ENCODE measurements around the gene RAB6B.

RAB6B gene

DNA sequence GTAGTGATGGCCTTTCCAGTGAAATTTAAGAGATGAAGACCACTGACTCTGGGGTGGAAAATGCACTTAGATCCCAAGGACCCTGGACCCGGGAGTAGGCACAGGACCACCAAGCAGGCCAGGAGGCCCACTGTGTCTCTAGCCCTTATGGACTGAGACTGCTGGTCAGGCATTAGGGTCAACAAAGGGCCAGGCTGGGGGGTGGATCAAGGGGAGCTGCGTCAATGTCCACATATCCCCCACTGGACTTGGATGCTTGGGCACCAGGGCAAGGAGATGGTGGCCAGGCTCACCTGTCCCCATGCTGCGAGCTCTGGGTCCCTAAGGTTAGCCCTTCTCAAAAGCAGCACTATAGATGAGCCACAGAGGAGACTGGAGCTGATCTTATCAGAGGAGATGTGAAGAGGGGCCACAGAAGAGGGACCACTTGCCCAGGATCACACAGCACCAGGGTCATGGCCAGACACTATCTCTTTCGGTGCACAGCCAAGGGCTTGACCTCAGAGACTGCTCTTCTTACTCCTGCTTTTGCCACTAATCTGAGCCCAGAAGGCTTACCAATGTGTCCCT lies 14.7 kb downstream of the RAB6B start:
- no peak for DNase-seq

DNA sequence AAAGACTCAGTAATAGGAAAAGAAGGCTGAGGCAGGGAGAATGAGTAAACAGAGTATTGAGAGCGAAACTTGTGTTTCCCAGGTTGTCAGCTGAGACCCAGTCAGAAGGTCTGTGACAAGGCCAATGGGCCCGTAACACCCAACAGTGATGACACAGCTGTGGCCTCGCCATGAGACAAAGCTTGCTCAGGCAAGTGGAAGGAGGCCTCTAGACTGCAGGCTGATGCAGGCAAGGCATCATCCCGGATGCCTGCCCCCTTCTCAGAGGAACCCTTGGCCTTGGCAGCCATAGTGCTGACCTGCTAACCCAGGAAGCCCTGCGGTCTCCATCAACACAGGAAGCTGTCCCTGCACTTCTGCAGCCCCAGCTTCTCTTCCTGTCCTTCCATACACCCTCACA lies 15.4 kb downstream of the RAB6B start:
- no peak for DNase-seq

DNA sequence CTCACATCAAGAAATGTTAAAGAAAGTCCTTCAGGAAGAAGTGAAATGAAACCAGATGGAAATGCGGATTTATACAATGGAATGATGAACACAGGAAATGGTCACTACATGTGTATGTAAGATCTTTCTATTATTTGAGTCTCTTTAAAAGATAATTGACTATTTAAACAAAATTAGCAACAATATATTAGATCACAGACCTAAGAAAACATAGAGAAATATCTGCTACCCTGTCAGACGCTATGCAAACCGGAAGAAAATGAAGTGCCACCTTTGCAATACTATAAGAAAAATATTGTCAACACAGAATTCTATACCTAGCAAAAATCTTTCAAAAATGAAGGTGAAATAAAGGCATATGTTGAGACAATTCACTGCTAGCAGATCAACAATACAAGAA lies 17.2 kb downstream of the RAB6B start:
- no peak for DNase-seq

DNA sequence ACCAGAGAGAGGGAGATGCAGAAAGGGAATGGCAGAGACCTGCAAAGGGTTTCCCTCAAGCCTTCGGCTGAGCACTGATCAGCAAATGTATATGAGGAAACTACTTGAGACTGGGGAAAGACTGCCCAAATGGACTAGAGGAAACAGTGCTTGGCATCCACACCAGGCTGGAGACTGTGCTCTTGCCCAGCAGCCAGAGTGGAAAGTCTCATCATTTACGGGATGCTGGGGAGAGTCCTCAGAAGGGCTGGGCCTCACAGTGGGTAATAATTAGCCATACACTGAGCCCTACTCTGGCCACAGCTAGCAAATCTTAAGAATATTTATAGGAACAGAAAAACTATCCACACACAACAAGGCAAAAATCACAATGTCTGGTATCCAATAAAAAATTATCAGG lies 18.5 kb downstream of the RAB6B start:
- no peak for DNase-seq

DNA sequence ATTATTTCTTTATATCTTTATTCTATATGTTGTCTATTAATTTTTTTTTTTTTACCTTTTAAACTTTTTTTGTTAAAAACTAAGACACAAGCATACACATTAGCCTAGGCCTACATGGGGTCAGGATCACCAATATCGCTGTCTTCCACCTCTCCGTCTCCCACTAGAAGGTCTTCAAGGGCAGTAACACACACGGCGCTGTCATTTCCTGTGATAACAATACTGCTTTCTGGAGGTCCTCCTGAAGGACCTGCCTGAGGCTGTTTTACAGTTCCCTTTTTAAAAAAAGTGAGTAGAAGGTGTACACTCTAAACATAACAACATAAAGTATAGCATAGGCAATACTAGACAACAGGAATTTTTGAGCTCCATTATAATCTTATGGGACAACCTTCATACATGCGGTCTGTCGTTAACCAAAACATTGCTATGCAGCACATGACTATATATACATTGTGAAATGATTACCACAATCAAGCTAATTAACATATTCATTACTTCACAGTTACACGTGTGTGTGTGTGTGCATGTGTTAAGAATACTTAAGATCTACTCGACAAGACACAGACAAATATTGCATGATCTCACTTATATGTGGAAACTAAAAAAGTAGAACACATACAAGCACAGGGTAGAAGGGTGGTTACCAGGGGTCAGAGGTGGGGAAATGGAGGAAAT lies 20.8 kb downstream of the RAB6B start:
- no peak for DNase-seq

DNA sequence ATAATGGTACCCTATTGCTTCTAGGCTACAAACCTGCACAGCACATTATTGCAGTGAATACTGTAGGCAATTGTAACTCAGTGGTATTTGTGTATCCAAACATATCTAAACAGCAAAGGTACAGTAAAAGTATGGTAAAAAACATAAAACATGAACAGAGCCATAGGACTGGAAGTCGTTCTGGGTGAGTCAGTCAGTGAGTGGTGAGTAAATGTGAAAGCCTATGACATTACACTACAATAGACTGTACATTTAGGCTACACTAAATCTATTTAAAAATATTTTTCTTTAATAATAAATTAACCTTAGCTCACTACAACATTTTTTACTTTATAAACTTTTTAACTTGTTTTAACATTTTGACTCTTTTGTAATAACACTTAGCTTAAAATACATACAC lies 21.3 kb downstream of the RAB6B start:
- no peak for DNase-seq

DNA sequence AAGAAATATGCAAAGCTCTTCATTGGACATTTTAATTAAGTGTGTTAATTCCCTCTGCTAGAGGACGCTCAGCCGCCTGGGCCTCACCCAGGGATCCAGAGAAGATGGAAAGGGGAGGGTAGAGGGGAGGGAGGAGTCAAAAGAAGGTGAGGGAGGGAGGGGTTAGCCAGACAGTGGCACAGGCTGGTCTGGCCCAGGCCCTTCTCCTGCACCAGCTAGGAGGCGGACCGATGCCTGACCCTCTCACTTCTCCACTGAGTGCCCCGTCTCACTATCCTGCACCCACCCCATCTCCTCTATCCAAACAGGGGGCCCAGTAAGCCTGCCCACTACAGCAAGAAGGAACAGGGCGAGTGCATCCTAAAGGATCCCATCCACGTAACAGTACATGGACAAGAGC lies 22.9 kb downstream of the RAB6B start:
- DNase-seq: no peak

DNA sequence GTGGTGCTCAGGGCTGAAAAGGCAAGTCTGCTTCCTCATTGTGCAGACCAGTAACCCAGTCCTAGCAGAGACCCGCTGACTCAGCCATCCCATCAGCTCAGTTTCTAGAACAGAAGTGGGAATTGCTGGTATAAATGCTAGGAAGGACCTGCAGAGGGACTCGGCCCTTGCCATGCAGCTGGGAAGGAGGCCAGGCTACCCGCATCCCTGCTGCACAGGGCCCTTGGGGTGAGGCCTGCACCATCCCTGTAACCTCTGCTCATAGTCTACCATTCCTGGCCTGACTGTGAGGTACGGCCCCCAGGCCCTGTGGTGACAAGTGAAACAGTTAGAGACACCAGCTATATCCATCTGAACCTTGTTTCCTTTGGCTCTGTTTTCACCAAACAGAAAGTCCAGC lies 23.5 kb downstream of the RAB6B start:
- no peak for DNase-seq

DNA sequence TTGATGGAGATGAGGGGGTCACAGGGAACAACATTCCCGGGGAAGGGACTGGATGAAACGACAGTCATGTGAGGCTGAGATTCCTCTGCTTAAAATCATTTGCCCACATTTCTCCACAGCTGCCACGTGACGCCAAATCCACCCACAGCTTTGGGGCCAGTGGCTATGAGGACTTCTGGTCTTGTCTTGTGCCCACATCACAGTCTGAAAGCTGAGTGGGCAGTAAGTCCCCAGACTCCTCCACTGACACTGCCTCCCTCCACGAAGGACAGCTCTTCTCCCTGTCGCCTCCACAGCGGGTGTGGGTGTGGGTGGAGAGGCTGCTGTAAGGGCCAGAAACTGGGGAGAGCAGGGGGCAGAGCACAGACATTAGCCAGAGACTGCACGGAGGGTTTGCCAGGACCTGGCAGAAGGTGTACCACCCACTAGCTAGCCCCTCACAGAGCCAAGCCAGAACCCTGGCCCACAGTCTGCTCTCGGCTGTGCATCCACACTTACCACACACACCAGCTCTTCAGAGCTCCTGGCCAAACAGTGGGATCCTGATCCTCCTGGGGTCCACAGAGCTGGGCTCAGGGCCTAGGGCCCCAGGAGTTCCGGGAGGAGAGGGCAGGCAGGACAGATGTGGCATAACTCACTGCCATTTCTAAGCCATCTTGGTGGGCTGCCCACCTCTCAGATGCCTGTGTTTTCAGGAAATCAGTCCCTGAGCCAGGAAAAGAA lies 24.2 kb downstream of the RAB6B start:
- DNase-seq: no peak

DNA sequence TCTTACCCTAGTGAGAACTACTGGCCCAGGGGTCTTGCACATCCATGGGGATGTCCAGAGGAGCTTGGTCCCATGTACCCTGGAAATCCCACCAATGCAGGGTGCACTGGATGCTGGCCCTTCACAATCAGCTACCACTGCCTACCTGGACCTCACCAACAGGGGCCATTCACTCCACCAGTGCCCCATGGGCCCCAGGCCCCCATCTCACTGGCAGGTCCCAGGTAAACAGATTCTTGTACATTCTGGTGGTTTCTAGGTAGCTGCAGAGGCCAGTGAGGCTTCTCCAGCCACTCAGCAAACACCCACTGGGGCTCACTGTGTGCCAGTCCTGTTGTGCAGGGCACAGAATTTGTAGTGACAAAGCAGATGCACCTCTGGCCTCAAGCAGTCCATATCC lies 24.9 kb downstream of the RAB6B start:
- no peak for DNase-seq

DNA sequence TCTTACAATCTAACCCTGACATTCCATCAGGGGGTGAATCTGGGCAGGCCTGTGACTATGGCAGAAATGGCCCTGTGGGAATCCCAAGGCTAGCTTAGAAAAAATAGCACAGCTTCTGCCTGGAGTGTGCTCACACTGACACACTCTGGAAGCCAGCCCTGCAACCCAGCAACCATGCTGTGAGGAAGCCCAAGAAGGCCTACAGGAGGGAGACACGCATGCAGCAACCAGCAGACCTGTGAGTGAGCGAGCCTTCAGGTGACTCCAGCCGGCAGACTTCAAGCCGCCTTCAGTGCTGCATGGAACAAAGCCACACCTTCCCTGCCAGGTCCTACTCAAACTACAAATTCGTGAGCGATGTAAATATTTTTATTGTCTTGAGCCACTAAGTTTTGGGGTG lies 26.1 kb downstream of the RAB6B start:
- no peak for DNase-seq

DNA sequence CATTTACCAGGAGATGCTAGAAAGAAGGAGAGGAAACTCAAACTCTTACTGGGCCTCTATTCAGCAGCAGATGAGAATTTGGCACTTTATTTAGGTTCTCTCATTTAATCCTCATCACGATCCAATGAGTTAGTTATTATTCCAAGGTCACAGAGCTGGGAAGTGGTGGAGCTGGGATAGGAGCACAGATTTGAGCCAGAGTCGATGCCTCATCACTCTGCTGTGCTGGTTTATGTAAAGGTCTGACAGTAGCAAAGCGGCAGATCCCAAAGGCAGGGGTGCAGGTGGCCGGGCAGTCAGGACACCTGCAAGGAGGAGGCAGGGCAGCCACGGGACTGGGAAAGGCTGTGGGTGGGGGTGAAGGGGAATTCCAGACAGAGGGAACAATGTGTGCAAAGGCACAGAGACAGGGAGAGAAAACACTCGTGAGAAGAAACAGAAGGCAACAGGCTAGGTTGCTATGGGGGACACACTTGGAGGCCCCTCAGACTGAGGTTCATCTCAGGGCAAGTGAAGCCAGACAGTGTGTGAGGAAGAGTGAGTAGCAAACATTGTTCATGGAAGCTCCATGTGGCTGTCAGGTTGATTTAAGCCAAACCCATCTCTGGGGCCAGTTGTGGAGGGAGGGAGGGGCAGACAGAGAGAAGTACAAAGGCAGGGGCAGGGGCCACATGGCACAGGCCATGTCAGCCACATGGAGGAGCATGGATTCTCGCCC lies 26.8 kb downstream of the RAB6B start:
- no peak for DNase-seq

DNA sequence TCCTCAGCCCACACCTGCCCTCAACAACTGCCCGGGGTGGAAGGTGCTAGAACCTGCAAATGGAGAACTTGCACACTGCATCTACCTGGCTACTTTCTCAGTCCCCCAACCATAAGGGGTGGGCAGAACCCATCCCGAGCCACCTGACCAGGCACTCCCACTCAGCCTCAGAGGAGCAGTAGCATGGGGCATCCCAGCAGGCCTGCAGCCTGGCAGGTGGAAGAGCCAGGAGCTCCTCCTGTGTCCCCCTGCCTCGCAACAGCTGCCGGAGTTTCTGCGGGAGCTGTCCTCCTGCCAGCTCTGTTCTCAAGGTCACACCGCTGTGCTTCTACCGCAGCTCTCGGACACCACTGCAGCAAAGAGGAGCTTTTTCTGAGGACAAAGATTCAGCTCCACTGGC lies 27.5 kb downstream of the RAB6B start:
- no peak for DNase-seq

DNA sequence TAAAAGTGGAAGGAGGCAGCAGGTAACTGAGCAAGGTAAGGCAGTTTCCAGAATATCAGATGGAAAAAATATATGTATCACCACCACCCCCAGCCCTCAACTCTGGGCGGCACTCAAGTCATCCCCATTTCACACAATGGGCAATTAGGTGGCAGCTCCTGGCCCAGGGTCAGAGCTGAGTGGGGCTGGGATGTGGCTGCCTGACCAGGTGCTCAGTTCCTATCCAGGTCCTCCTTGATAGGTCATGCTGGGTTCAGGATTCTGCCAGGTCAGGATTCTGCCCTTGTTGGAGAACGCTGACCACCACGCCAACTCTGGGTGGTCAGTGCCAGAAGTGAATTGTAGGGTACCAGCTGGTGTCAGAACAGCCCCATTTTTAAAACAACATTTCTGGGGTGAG lies 29.5 kb downstream of the RAB6B start:
- DNase-seq: no peak

DNA sequence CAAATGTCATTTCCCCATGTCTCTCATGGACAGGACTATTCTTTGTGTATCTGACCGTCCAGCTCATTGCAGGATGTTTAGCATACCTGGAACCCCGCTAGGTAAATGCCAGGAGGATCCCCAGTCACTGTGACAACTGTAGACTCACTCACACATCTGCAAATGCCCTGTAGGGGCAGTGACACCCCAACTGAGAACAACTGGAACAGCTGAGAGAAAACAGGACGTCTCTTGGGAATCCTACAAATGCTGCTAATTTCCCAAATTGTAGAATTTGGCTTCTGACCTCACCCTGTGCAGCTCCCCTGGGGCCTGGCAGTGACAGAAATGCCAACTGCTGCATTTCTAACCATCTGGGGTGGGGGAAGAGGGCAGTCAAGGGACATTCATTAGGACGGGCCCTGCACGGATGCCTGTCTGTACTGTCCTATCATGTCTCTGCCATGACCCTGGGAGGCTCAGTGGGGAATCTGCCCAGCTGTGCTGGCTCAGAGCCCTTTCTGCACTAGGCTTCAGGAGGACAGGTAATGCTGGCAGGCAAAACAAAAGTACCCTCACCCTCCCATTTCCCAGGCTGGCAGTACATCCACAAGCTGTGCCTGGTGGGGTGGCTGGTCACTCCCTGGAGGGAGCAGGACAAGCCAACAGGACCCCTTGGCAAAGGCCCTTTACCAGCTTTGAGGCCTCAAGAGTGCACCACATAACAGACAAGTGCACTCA lies 30.4 kb downstream of the RAB6B start:
- DNase-seq: no peak

DNA sequence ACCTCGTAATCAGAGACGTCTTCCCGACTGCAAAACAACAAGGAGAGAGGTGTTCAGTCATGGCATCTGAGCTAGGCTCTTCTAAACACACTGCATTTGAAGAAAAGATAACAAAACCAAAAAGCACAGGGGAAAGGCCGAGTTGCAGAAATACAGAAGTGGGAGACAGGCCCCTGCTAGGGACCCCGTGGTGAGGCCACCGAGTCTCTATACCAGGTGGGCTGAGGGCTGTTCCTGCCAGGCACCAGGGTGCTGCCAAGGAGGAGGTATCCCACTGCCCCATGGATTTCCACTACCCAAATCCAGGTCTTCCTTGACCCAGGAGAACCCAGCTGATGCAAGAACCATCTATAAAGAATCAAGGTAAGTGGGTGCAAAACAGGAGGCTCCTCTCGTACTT lies 31.1 kb downstream of the RAB6B start:
- DNase-seq: no peak

DNA sequence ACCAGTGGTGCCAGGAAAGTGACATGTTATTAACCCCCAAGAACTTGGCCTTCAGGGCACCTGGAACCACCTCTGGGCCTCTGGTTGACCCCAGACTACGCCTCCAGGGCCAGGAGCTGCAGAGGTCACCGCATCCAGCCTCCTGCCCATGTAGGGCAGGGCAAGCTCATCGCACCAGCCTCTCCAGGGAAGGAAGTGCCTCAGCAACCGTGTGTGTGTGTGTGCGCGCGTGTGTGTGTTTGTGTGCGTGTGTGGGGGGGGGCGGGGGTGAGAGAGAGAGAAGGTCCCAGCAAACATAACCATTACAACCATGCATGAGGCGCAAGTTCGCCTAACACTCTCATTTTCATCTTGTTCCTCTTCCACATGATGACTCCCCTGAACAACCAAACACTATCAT lies 31.8 kb downstream of the RAB6B start:
- DNase-seq: no peak

DNA sequence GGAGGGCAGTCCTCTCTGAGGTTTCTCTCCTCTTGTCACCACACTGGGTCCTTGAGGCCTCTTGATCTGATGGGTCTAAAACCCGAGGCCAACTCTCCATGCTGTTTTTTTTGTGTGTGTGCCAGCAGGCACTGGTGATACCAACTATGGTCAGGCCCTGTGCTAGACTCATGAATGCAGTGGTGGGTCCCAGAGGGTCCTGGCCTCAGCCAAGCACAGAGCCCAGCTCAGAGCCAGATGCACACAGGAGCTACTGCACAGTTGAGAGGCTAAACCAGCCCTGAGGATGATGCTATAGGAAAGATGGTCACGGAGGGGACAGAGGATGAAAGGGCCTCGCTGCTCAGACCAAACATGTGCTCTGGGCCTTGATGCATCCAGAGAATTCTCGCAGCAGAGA lies 33.5 kb downstream of the RAB6B start:
- no peak for DNase-seq

DNA sequence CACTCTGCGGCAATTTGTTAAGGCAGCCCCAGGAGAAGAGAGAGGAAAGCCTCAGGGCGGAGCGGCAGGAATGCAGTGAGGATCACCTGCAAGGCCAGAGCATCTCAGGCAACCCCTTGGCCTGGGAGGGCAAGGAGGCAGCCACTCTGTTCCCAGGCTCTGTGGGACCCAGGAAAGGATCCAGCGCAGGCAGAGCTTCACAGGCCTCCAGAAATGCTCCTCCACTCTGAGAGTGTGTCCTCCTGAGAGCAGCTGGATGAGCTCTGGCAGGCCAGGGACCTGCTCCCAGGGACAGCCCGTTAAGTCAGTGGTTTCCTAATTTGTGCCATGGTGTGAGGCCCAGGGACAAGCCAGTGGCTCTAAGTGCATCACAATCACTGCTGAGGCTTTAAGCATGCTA lies 35.2 kb downstream of the RAB6B start:
- no peak for DNase-seq

DNA sequence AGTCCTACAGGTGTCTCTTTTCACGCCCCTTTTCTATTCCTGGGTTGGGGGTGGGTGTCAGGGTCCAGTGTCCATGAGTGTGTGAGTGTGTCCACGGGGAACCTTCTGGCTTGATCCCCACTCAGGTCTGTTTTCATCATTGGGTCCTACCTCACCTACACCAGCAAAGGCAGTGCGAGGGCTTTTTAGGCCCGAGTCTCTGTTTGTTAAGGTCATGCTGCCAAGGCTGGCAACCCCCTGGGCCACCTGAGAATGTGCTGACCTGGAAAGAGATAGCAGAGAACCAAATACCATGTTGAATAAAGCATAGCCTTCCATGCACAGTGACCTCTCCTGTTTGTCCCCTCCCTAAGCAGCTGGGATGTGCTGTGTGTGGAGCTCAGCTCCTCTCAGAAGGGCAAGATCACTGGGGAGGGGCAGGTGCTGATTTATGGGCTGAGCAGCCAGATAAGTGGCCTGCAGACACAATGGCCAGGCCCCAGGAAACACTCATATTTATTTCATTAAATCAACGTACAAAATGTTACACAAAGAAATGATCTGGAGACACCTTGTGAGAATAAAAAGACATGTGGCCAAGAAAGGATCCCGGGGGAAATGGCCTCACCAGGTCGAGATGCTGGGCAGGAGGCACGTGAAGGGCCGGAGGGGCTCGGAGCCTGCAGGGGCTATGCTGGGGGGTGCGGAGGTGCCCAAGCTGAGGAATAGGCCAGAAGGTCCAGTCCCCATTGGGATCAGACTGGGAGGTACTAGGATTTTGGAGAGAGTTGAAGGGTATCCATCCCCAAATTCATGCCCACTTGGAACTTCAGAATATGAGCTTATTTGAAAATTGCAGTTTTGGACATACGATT lies 36.1 kb downstream of the RAB6B start:
- peak; percentile 2 for DNase-seq

DNA sequence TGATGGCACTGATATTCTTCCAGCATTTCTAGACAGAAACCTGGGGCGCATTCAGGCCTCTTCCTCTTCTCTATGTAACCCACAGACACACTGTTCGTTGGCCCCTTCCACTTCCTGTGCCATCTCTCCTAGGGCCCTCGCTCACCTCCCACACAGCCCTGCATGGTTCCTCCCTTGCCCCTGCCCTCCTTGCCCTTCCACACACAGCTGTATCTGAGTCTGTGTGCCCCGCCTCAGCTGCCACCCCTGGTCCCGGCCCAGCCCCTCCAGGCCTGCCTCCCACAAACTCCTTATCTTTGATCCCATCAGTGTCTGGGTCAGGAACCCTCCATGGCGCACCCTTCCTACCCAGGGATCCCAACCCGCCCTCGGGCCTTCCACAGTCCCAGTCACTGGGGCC lies 37.9 kb downstream of the RAB6B start:
- no peak for DNase-seq

DNA sequence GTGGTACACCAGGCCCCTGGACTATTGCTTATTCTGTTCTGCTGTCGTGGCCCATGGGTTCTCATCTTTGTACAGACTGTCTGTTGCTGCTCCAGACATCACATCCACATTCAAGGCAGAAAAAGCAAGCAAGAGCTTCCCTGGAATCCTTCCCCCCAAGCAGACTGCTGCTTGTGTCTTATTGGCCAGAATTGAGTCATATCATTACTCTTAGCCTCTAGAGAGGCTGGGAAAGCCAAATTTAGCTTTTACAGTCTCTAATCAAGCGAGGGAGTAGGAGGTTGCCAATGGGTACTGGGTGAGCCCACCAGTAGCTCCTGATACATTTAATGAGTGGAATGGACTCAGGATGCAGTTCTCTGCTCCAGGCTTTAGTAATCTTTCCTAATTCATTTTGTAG lies 39.4 kb downstream of the RAB6B start:
- DNase-seq: no peak
